ENCODE results near the gene CD164L2.

The CD164L2 gene

GRCh38 chr1:27360159-27361043 is 22.7 kb downstream of the CD164L2 start:
- no peak for FAIRE-seq
- TF ChIP-seq CTCF (IDR thresholded peaks at IDR 0.05; ENCODE audit: insufficient read depth, missing control alignments), result no peak
- no peak for DNase-seq (ENCODE audit: insufficient read length, low spot score)

GRCh38 chr1:27359822-27360158 is 23.3 kb downstream of the CD164L2 start:
- DNase-seq (ENCODE audit: insufficient read length, low spot score) (no peak), FAIRE-seq (no peak)
- no peak for TF ChIP-seq CTCF (IDR thresholded peaks at IDR 0.05; ENCODE audit: insufficient read depth, missing control alignments)

GRCh38 chr1:27358928-27359313 is 24.2 kb downstream of the CD164L2 start:
- no peak for TF ChIP-seq CTCF (IDR thresholded peaks at IDR 0.05; ENCODE audit: insufficient read depth, missing control alignments)
- no peak for DNase-seq (ENCODE audit: insufficient read length, low spot score)
- FAIRE-seq, result no peak

- FAIRE-seq, result no peak
- no peak for DNase-seq (ENCODE audit: insufficient read length, low spot score)
- no peak for TF ChIP-seq CTCF (IDR thresholded peaks at IDR 0.05; ENCODE audit: insufficient read depth, missing control alignments)
These were observed 24.9 kb downstream of the CD164L2 start for GRCh38 chr1:27358038-27358927.

GRCh38 chr1:27357281-27358037 is 25.7 kb downstream of the CD164L2 start:
- FAIRE-seq (no peak), DNase-seq (ENCODE audit: insufficient read length, low spot score) (peak; percentile 69)
- TF ChIP-seq CTCF (IDR thresholded peaks at IDR 0.05; ENCODE audit: insufficient read depth, missing control alignments), result peak; percentile 75

GRCh38 chr1:27356619-27357280 is 26.4 kb downstream of the CD164L2 start:
- DNase-seq (ENCODE audit: insufficient read length, low spot score), result no peak
- no peak for TF ChIP-seq CTCF (IDR thresholded peaks at IDR 0.05; ENCODE audit: insufficient read depth, missing control alignments)
- FAIRE-seq, result no peak

Measured in D721Med (cell line).